DOHH2 (cell line): ENCODE data around the gene FAM171A1.

Experiments
- CTCF ChIP-seq: fragments of 200-600 bp; sonication (generic); IDR thresholded peaks from one replicate; pipeline ENCODE4 v1.5.1; 2014; ENCODE audit warnings: antibody characterized with exemption, mild to moderate bottlenecking, low read depth, low read length; ENCODE audit not compliant: poor library complexity, severe bottlenecking
- EZH2phosphoT487 ChIP-seq: fragments of 200-600 bp; sonication (generic); IDR thresholded peaks from 2 replicates; pipeline ENCODE4 v1.6.1; 2017; ENCODE audit warnings: borderline replicate concordance, mild to moderate bottlenecking, antibody characterized with exemption, low read length, moderate library complexity, mixed read lengths

- TF ChIP-seq CTCF (no peak), EZH2phosphoT487 (no peak)
Observed at GRCh38 chr10:15214237-15214636, 156.9 kb downstream of the FAM171A1 start.
